ENCODE data around the gene AK5.
"Not testable (repeated sequence)": the region's sequence is repeated elsewhere in the genome, so short reads cannot be mapped to it uniquely, and the experiment has no call there.

Gene AK5

DNA sequence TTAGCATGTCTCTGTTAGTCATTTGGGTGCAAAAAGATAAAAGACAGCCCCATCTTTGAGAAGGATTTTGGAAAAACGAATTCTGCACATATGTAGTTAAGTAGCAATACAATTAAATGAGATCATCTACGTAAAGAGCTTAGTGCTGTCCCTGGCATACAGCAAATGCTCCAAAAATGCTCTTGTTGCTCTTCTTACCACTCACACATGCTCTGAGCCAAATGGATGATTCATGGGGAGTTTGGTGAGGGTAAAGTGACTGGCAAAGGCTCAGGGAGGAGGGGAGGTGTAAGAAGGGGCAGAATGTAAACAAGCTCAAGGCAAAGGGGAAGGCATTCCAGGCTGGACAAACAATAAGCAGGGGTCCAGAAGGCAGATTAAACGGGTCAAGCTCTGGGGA is 191.9 kb downstream of the AK5 start:
- H3K27ac ChIP-seq: no peak overlapping the region
- peak; percentile 66 for DNase-seq (ENCODE audit: low read depth, low spot score)

DNA sequence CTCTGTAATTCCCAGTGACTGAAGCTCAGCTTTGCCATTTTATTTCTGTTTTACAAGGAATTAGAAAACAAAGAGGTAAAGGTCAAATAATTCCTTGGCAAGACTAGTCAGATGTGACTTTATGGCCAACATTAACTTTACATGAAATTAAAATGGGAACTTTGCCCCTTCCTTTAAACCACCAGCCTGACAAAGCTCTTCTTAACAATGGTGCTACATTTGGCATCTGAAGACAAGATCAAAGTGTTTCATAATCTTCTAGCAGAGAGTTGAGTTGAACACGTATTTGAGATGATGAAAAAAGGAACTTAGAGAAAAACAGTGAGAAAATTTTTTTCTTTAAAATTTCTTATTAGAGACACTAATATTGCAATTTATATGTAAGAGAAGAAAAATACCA is 193.8 kb downstream of the AK5 start:
- no peak overlapping the region for H3K27ac ChIP-seq
- DNase-seq (ENCODE audit: low read depth, low spot score): no peak

DNA sequence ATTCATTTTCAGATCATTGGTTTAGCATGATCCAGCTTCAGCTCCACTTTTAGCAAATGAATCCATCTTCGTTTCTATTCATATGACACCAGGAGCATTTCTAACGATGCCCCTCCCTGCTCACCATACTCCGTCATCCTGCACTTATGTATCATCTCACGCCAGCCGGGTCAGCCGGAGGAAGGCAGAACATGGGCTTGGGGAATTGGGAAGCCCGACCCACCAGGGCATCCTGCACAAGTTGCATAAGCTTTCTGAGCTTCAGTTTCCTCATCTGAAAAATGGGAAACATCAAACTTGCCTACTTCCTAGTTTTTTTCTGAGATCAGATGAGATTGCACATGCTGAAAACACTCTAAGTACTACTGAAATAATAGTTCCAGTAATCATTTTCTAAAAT is 194.7 kb downstream of the AK5 start:
- H3K27ac ChIP-seq: no peak overlapping the region

DNA sequence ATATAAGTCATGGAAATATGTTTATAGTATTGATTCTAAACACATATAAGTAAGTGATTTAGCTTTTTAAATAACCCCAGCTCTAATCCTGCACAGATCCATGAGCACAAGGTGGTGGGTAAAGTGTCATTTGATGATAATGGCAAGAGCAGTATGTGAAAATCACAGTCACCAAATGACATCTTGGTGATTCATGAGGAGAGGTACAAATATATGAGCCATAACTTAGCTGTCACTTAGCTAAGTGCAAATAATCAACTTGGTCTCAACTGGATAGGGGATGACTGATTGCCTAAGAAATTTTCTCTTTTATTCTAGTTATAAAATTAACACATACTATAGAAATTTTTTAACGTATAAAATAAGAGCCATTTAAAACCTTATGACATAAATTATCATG is 202.5 kb downstream of the AK5 start:
- no peak for DNase-seq (ENCODE audit: low read depth, low spot score)
- no peak overlapping the region for H3K27ac ChIP-seq

More for the DNA sequence above, 194.7 kb downstream of the AK5 start:
- no peak for DNase-seq (ENCODE audit: low read depth, low spot score)

DNA sequence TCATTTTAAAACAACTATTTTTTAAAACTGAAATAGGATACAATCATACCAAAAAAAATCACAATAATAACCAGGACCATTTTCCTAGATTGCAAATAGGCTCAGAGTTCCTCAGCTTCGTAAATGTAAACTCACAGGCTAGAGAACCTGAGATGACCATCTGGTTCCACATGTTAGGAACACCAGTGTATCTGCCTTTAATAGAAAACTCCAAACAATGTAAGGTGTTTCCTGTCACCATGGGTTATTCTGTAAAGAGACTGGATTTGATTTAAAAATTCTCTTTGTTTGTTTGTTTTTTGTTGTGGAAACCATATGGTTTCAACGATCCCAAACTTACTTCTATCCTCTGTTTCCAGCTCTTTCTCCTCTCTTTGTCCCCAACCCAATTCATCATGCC is 203.1 kb downstream of the AK5 start:
- H3K27ac ChIP-seq: no peak overlapping the region
- DNase-seq (ENCODE audit: low read depth, low spot score): no peak

DNA sequence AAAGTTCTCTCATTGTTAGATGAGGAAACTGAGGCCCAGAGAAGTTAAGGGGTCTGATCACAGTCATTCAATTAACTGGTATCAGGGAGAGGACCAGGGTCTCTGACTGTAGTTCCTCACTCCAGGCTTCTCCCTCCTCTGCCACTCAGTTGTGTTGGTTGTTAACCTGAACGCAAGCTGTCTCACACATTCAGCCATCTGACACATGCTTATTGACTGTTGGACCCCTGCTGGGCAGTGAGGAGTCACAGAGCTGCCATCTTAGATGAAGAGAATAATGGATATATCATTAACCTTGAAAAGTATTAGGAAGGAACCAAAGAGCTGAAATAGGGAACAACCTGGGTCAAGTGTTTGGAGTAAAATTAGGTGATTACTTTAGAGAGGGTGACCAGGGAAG is 205.8 kb downstream of the AK5 start:
- no peak overlapping the region for H3K27ac ChIP-seq
- DNase-seq (ENCODE audit: low read depth, low spot score): no peak

DNA sequence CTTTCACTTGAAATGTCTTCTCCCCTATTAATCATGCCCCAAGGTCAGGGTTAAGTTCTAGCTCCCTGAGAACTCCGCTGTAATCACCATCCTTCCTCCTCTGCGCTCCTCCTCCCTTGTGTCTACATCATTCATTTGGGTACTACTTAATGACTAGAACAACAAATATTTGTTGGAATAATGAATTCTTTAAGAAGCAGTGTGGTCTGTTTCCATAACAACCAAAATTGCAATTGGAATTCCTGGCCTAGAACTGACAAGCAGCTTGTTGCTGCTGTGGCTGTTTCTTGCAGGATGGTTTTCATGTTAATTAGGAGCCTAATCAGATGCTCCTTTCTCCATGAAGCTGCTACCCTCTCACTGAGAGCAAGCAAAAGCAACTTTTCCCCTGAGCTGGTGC is 208.1 kb downstream of the AK5 start:
- DNase-seq (ENCODE audit: low read depth, low spot score): no peak
- H3K27ac ChIP-seq: no peak overlapping the region

DNA sequence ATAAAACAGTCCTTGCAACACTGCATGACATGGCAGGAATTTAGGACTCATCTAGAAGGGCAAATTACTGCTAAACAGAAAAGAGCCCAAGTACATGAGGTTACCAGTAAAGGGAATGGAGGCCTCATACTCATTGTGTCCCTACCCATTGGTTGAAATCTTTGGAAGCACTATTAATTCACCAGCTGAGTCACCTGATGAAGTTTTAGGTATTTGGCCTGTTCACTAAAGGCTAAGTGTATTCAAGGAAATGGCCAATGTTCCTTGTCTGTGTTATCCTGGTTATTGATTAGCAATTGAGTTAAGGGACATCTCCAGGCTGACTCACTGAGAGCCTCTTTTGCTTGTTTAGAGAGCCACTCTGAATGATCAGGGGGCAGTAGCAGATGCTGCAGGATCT is 212.2 kb downstream of the AK5 start:
- DNase-seq (ENCODE audit: low read depth, low spot score): no peak
- no peak overlapping the region for H3K27ac ChIP-seq

DNA sequence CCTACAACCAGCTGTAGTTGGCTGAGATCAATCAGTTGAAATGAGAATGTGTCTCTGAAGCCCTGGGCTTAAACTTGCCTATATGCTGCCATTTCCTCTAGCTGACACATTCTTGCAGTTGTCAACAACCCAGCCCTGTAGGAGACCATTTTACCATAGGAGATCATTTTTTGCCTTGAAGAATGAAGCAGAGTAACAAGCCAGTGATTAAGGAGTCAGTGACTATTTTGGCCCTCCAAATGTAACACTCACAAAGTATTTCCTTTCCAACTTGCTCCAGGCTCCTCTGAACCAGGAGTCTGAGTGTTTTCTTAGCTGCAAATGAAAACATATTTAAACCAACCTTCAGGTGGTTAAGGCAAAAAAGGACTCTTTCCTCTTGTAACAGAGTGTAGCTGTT is 217.1 kb downstream of the AK5 start:
- DNase-seq (ENCODE audit: low read depth, low spot score): no peak
- H3K27ac ChIP-seq: no peak overlapping the region

DNA sequence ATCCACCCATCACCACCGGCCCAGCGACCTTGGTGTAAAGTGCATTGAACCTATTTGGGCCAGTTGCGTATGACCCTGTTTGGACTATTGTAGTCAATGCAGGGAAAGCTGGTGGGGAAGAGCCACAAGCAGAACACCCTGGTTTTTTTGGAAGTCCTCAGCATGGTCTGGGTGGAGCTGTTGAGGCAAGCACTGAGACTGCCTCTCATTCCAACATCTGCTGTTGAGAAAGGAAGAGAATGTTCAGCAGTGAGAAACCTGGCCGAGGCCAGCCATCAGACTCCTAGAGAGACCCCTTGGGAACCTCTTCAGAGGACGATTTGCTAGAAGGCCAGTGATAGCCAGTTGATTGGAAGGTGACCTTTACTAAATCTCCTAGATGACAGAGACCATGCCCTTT is 217.6 kb downstream of the AK5 start:
- no peak overlapping the region for H3K27ac ChIP-seq
- DNase-seq (ENCODE audit: low read depth, low spot score): no peak

DNA sequence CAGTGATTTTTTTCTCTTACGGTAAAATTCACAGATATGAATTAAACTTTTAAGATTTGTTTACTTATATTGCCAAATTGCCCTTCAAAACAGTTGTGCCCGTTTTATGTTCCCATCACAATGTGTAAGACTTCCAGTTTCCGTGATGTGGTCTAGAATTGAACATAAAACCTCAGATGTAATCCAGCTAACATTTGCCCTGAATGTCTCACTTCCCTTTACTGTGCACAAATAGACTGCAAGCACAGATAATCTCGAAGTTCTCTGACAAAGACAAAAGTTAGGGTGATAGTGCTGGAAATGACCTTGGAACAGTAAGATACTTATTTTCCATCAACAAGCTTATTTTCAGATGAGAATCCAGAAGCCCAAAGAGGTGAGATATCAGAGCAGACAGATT is 223.2 kb downstream of the AK5 start:
- H3K27ac ChIP-seq: no peak overlapping the region

DNA sequence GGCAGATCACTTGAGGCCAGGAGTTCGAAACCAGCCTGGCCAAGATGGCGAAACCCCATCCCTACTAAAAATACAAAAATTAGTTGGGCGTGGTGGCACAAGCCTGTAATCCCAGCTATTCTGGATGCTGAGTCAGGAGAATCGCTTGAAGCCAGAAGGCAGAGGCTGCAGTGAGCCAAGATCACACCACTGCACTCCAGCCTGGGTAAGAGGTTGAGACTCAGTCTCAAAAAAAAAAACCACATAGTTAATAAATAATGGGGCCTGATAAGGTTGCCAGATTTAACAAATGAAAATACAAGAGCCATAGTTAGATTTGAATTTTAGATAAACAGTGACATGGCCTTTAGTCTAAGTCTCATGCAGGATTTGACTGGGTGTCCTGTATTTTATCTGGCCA is 225.0 kb downstream of the AK5 start:
- DNase-seq (ENCODE audit: low read depth, low spot score): no peak
- no peak overlapping the region for H3K27ac ChIP-seq

More for the DNA sequence above, 223.2 kb downstream of the AK5 start:
- DNase-seq (ENCODE audit: low read depth, low spot score): no peak

DNA sequence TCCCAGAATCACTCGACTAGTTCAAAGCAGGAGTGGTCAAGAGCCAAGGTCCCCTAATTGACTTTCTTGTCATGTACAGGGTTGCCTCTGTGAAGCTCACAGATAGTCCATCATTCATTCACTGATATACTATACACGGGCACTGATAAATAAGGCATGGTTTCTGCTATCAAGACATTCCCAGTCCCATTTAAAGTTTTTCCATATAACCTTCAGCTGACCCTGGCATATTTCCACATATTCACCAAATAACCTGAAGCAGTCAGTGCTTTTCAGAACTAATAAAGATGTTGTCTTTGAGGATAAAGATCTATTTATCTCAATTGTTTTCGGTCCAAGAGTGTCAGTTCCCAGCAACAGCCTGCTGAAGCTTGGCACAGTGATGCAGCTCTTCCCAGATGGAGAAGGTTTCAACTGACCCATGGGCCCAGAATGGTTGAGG is 227.3 kb downstream of the AK5 start:
- no peak for DNase-seq (ENCODE audit: low read depth, low spot score)

DNA sequence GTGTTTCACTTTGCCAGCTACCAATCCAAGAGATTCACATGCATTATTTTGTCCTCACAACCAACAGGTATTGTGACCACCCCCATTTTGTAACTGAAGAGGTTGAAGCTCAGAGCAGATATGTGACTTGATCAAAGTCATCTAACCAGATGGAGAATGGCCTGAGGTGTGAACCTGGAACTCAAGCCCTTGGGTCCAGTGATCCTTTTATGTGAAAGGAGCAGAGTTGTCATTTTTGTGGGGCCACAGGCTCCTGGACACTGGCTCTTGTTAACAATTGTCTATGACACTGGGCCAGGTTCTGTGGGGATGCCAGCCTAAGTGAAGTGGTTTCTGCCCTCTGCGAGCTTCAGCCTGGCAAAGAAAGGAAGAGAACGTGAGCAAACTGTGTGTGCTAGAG is 228.1 kb downstream of the AK5 start:
- no peak for DNase-seq (ENCODE audit: low read depth, low spot score)
- no peak overlapping the region for H3K27ac ChIP-seq

More for the DNA sequence above, 227.3 kb downstream of the AK5 start:
- H3K27ac ChIP-seq: no peak overlapping the region

DNA sequence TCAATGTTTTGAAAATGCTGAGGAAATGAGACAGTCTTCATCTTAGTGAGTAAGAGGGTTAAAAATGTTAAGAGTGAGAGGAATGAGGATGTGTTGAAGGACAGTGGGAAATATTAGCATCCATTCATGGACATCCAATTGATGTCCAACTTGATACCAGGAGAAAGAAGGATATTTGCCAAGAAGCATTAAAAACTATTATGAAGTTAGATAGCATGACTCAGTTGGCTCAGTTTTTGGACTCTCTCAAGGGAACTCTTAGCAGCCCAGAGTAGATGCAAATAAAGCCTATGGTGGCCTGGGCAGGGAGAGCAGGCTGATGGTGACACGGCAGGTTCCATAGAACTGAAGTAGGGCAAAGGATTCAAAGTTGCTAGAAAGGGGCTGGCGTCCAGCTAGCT is 229.6 kb downstream of the AK5 start:
- DNase-seq (ENCODE audit: low read depth, low spot score): no peak
- peak overlapping the region; percentile 27 for H3K27ac ChIP-seq

DNA sequence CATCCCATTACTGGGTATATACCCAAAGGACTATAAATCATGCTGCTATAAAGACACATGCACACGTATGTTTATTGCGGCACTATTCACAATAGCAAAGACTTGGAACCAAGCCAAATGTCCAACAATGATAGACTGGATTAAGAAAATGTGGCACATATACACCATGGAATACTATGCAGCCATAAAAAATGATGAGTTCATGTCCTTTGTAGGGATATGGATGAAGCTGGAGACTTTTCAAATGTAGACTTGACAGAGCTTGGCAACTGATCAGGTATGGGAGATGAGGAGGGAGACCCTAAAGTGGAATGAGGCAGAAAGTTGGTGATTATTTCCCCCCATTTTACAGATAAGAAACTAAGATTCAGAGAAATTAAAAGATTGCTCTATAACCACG is 230.8 kb downstream of the AK5 start:
- H3K27ac ChIP-seq; DNase-seq (ENCODE audit: low read depth, low spot score): not testable (repeated sequence)

DNA sequence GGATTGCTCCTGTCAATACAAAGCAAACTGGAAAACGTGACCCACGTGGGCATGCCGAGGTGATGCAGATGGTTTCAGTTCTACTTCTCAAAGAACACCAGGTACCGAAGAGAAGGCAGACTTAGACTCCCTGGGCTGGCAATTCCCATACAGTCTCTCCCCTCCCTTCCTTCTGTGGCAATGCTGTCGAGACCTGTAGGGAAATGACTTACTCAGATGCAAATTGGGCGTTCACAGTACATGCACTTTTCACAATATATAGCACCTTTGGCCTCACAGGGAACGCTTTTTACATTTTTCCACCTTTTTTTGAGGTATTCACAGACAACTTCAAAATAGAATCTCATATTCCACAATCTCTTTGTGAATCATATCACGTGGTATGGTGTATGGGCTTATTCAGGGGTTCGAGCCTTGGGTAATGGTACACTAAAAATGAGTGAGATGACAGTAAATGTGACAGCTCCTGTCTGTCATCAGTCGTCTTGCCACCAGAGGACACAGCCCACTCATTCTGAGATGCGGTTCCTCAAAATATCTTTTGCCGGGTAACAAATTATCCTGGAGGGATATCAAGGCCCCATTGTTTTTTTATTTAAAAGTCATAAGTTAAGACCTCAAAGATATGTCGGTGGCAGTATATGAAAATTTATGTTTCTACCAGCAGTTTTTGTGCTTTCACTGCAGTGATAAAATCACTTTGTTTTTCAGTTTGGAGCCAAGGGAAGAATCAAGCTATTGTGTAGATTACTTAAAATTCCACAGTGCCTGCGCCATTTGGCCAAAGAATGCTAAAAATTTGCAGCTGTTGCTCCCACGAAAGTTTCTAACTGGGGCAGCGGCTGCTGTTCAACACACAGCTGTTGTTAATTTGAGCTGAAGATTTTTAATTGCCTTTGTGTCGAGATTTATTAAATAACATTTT is 232.3 kb downstream of the AK5 start:
- DNase-seq (ENCODE audit: low read depth, low spot score): no peak
- H3K27ac ChIP-seq: no peak overlapping the region

DNA sequence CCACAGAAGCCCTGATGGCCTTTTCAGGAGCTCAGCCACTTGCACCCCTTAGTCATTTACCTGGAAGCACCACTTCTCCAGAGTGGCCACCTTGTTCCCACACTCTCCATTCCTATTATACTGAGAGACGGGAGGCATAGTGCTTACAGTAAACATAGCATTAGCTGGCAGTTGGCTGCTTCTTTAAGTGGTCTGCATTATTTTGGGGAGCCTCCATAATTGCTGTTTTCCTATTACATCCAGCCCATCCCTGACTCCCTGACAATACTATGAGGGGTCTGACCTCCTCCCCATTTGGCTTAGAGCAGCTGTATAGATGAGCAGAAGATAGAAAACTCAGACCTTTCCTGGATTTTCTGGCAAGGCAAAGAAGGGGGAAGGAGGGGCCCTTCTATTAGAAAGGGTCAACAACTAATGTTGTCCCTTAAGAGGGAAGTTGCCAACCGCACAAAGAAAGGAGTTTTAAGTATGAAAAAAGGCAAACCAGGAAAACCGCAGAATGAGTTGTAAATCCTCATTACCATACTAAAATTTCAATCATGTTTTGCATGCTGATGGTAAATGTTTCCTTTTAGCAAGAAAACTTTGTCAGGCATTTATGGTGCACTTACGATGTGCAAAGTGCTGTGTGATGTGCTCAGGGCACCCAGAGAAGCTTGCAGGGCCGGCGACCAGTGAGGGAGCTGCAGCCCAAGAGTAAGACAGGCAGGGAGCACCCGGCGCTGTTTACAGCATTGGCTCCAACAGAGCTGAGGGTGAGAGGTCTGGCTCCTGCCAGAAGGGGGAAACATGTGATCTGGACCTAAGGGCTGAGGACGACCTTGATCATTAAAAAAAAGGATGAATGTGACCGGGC is 233.3 kb downstream of the AK5 start:
- no peak for DNase-seq (ENCODE audit: low read depth, low spot score)
- H3K27ac ChIP-seq: no peak overlapping the region

DNA sequence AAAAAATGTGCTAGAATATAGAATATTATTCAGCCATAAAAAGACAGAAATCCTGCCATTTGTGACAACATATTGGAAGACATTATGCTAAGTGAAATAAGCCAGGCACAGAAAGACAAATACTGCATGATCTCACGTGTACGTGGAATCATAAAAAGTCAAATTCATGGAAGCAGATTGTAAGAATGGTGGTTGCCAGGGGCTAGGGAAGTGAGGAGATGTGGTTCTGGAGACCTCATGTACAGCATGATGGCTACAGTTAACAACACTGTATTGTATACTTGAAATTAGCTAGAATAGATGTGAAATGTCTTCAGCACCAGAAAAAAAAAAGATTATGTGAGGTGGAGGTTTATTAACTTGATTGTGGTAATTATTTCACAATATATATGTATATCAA is 234.3 kb downstream of the AK5 start:
- H3K27ac ChIP-seq: no peak overlapping the region
- no peak for DNase-seq (ENCODE audit: low read depth, low spot score)

DNA sequence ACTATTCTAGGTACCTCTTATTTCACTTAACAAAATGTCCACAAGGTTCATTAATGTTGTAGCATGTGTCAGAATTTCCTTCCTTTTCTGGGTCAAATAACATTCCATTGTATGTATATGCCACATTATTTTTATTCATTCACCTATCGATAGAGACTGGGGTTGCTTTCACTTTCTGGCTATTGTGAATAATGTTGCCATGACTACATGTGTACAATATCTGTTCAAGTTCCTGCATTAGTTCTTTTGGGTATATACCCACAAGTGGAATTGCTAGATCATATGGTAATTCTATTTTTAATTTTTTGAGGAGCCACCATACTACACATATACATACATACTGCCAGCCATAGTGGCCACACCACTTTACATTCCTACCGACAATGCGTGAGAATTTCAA is 242.2 kb downstream of the AK5 start:
- no peak overlapping the region for H3K27ac ChIP-seq
- no peak for DNase-seq (ENCODE audit: low read depth, low spot score)

DNA sequence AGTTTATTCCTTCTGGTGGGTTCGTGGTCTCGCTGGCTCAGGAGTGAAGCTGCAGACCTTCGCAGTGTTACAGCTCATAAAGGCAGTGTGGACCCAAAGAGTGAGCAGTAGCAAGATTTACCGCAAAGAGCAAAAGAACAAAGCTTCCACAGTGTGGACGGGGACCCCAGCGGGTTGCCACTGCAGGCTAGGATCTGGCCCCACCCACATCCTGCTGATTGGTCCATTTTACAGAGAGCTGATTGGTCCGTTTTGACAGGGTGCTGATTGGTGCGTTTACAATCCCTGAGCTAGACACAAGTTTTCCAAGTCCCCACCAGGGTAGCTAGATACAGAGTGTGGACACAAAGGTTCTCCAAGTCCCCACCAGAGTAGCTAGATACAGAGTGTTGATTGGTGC is 249.3 kb downstream of the AK5 start:
- H3K27ac ChIP-seq; DNase-seq (ENCODE audit: low read depth, low spot score): not testable (repeated sequence)

Data from epithelial cell of prostate (primary cell).